Mesothelial cell of epicardium (in vitro differentiated cells): ENCODE measurements around the gene SCUBE3. TPM values are rescaled to one million over a fixed set of nuclear protein-coding genes. Genes with fewer than 3 reads are reported as not detected.

Experiments used
- DNase-seq, 2 experiments: peaks; one replicate each; pipeline ENCODE4 v3.0.0; 2021; ENCODE audit warnings: low spot score in 2 of 2; ENCODE audit not compliant: unreplicated experiment in 2 of 2
- H3K27ac Mint-ChIP-seq: 2 replicates; pipeline ENCODE4 v1.8.0; 2021; ENCODE audit warnings: mixed read lengths
- H3K27me3 Mint-ChIP-seq: 2 replicates; pipeline ENCODE4 v1.8.0; 2021; ENCODE audit warnings: low read depth, mixed read lengths
- H3K36me3 Mint-ChIP-seq: 2 replicates; pipeline ENCODE4 v1.8.0; 2021; ENCODE audit warnings: mixed read lengths
- H3K4me1 Mint-ChIP-seq: 2 replicates; pipeline ENCODE4 v1.8.0; 2021; ENCODE audit warnings: mixed read lengths
- H3K4me3 Mint-ChIP-seq: 2 replicates; pipeline ENCODE4 v1.8.0; 2021; ENCODE audit warnings: mild to moderate bottlenecking, moderate library complexity, mixed read lengths
- H3K9me3 Mint-ChIP-seq: 2 replicates; pipeline ENCODE4 v1.8.0; 2021; ENCODE audit warnings: mixed read lengths
- total RNA-seq: library from RNA; stranded (reverse); gene quantifications from 3 replicates; pipeline ENCODE4 v1.2.1, GENCODE V29; 2021
- TF ChIP-seq, protein P1 (sequence below): fragments of 200-600 bp; sonication (generic); IDR thresholded peaks from one replicate; pipeline ENCODE4 v1.5.0; 2021; ENCODE audit warnings: antibody characterized with exemption; ENCODE audit not compliant: unreplicated experiment

SCUBE3 gene
- total RNA-seq, 1 donor from 2014 or later = 54.8 TPM

DNA sequence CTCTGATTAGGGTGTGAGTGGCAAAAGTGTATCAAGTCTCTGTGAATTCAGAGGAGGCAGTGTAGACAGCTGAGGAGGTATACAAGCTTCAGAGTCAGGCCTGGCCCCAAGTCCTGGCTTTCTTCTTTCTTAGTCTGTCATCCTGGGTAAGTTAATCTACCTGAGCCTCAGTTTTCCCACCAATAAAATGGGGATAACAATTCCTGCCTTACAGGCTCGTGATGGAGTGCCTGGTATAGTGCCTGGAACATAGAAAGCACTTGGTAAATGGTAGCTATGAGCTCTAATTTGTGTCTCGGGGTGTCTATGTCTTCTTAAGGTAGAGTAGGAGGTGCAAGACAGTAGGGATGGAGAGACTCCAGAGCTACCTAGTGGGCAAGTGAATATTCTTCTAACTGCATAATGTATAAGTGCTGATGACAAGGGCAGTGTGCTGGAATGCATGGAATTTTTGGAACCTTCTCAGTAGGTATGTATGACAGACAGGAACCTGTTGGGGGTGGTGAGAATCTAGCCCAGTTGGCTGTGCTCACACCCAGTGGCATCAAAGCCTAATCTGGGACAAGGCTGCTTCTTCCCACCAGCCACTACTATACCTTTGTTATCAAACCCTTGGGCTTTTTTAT, 4.0 kb upstream of the SCUBE3 start:
- no peaks in the 10 kb centered on the region for H3K9me3 Mint-ChIP-seq
- peaks cover 7% of the 10 kb centered on the region for H3K27me3 Mint-ChIP-seq
- TF ChIP-seq, protein P1, sequence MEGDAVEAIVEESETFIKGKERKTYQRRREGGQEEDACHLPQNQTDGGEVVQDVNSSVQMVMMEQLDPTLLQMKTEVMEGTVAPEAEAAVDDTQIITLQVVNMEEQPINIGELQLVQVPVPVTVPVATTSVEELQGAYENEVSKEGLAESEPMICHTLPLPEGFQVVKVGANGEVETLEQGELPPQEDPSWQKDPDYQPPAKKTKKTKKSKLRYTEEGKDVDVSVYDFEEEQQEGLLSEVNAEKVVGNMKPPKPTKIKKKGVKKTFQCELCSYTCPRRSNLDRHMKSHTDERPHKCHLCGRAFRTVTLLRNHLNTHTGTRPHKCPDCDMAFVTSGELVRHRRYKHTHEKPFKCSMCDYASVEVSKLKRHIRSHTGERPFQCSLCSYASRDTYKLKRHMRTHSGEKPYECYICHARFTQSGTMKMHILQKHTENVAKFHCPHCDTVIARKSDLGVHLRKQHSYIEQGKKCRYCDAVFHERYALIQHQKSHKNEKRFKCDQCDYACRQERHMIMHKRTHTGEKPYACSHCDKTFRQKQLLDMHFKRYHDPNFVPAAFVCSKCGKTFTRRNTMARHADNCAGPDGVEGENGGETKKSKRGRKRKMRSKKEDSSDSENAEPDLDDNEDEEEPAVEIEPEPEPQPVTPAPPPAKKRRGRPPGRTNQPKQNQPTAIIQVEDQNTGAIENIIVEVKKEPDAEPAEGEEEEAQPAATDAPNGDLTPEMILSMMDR = no peak
- H3K36me3 Mint-ChIP-seq = no peaks in the 10 kb centered on the region
- H3K4me3 Mint-ChIP-seq = no peak overlapping the region
- peaks cover 7% of the 10 kb centered on the region for H3K4me1 Mint-ChIP-seq
- no peak for DNase-seq
- no peak overlapping the region for H3K27ac Mint-ChIP-seq

DNA sequence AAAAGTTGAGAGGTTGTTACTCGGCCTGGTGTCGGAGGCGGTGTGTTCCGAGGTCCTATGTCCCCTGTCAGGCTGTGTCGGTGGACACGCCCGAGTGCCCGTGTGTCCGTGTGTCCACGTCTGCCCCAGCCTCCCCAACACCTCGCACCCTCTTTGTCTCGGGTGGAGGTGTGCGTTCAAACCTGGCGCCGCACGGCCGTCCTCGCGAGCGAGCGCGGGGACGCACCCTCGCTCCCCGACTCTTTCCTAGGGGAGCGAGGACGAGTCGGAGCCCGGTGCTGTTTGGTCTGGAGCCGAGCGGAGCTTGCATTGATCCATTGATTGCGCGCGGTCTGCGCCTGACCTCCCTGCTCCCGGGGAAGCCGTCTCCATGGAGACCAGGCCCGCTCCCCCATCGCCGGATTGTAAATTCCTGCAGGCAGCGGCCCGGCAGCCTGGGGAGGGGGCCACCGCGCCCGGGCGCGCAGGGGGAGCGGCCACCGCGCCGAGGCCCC, 411 bp upstream of the SCUBE3 start:
- TF ChIP-seq, protein P1 = no peak
- Mint-ChIP-seq H3K4me1 (peaks cover 42% of the 10 kb centered on the region), H3K9me3 (no peaks in the 10 kb centered on the region), H3K4me3 (peak overlapping the region; percentile 75), H3K27ac (peak overlapping the region; percentile 58), H3K27me3 (peaks cover 4% of the 10 kb centered on the region), H3K36me3 (no peaks in the 10 kb centered on the region)
- peak in 1 of 2 experiments; percentile 57 for DNase-seq

DNA sequence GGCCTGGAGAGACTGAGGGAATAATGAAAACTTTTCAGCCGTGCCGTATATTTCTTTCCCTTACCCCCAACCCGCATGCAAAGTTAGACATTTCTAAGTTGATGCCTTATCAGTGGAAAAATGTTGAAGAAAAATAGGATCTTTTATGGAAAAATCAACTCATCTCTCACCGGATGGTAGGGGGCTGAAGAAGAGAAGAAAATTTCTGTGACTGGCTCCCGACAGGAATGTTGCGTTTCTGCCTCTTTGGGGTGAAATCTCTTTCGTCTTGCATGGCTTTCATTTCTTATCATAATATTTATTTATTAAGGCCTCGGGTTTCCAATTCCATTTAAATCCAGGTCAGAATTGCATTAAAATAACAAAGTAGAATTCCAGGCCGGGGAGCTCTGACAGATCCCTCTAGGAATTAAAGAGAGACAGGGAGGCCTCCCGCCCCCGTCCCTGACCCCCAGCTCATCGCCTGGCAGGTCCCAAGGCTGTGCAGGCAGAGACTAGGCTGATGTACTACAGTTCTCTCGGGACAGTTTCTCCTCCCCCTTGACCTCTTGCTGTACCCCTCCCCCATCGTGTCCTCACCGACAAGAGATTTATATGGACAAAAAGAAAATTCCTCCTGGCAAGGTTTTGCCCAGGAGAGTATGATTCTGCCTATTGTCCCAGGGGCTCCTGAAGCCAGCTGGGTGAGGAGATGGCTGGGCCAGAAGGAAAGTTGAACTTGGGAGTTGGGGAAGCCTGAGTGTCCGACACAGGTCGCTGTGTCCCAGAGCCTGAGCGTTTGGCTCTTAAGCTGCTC, 1.3 kb downstream of the SCUBE3 start:
- H3K27me3 Mint-ChIP-seq = peaks cover 4% of the 10 kb centered on the region
- TF ChIP-seq, protein P1 = no peak
- H3K27ac Mint-ChIP-seq = peak overlapping the region; percentile 91
- no peaks in the 10 kb centered on the region for H3K36me3 Mint-ChIP-seq
- H3K4me3 Mint-ChIP-seq = peak overlapping the region; percentile 73
- H3K4me1 Mint-ChIP-seq = peaks cover 57% of the 10 kb centered on the region
- DNase-seq = no peak
- no peaks in the 10 kb centered on the region for H3K9me3 Mint-ChIP-seq

DNA sequence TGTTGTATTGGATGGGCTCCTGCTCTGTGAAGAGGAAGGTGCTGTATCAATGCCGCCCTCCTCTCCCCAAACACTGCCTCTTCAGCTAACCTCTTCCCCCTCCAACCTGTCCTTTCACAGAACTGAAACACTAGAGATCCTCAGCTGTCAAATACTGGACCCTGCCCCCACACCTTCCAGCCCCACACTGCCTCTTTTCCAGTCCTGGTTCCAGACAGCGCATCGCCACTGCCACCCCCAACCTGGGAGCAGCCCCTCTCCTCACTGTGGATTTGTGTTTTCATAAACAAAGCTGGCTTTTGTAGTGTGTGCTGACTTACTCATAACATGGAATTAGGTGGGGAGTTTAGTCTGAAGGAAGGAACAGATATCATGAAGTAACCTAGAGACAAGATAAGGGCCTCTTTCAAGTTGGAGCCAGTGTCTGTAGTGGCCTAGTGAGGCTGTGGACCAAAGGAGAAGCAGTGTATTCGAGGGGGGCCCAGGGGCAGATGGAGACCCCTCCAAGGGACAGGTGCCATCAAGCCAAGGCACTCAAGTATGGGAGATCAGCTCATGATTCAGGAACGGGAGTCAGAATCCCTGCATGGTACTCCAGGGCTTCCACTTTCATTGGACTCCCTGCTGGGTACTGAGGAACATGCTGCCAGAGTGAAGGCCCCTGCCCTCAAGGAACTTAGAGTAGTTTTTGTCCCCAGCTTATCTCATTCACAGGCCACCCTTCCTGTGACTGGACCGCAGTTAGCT, 2.1 kb downstream of the SCUBE3 start:
- no peak for DNase-seq
- Mint-ChIP-seq H3K27me3 (peaks cover 4% of the 10 kb centered on the region), H3K4me1 (peaks cover 58% of the 10 kb centered on the region), H3K9me3 (no peaks in the 10 kb centered on the region), H3K36me3 (no peaks in the 10 kb centered on the region), H3K4me3 (peak overlapping the region; percentile 73), H3K27ac (peak overlapping the region; percentile 91)
- TF ChIP-seq, protein P1 = no peak

DNA sequence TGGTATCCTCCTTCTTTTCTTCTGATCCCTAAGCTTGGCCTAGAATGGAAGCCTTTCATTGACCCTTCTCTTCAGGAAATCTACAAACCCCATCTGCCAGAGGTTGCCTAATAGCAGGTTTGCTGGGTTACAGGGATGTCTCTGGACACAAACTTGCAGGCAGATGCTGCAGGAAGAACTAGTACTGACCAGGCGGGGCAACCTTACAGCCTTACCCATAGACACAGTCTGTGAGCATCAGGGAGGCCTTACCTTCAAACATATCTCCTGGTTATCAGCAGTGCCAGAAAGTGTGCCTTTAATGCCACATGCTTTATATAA, 2.6 kb downstream of the SCUBE3 start:
- TF ChIP-seq, protein P1 = no peak
- Mint-ChIP-seq H3K9me3 (no peaks in the 10 kb centered on the region), H3K4me1 (peaks cover 59% of the 10 kb centered on the region), H3K4me3 (peak overlapping the region; percentile 73), H3K27ac (peak overlapping the region; percentile 91), H3K36me3 (no peaks in the 10 kb centered on the region), H3K27me3 (peaks cover 4% of the 10 kb centered on the region)
- no peak for DNase-seq
